NCI-H2029 treated with DMSO at 0.1 percent for 48 hours (cell line): ENCODE results near the gene HAUS7.

ENCODE experiments used
- DNase-seq: peaks from one replicate; lab custom pipeline; 2025; lab: John Stamatoyannopoulos, UW

Gene HAUS7

GRCh38 chrX:153477364-153477857 is 7.0 kb upstream of the HAUS7 start:
- no peak for DNase-seq

GRCh38 chrX:153476666-153477363 is 6.4 kb upstream of the HAUS7 start:
- DNase-seq = no peak

GRCh38 chrX:153475751-153476281 is 5.4 kb upstream of the HAUS7 start:
- DNase-seq = no peak

- no peak for DNase-seq
Measured at GRCh38 chrX:153475271-153475670, 4.9 kb upstream of the HAUS7 start.

GRCh38 chrX:153474718-153475117 is 4.3 kb upstream of the HAUS7 start:
- no peak for DNase-seq

- no peak for DNase-seq
Measured at GRCh38 chrX:153474266-153474665, 3.9 kb upstream of the HAUS7 start.

GRCh38 chrX:153473126-153473525 is 2.8 kb upstream of the HAUS7 start:
- DNase-seq = no peak

- no peak for DNase-seq
Measured at GRCh38 chrX:153471663-153472280, 1.4 kb upstream of the HAUS7 start.

GRCh38 chrX:153469811-153470410 is 465 bp downstream of the HAUS7 start:
- no peak for DNase-seq

GRCh38 chrX:153468008-153468580 is 2.3 kb downstream of the HAUS7 start:
- DNase-seq = no peak

GRCh38 chrX:153465691-153466380 is 4.5 kb downstream of the HAUS7 start:
- DNase-seq = no peak

- DNase-seq = no peak
Measured at GRCh38 chrX:153464116-153464515, 6.3 kb downstream of the HAUS7 start.

- DNase-seq = no peak
Measured at GRCh38 chrX:153463556-153463955, 6.8 kb downstream of the HAUS7 start.

GRCh38 chrX:153463031-153463430 is 7.3 kb downstream of the HAUS7 start:
- no peak for DNase-seq

- DNase-seq = no peak
Measured at GRCh38 chrX:153462291-153462690, 8.1 kb downstream of the HAUS7 start.

GRCh38 chrX:153460826-153461225 is 9.6 kb downstream of the HAUS7 start:
- no peak for DNase-seq

- DNase-seq = no peak
Measured at GRCh38 chrX:153459986-153460385, 10.4 kb downstream of the HAUS7 start.

- no peak for DNase-seq
Measured at GRCh38 chrX:153458476-153458875, 11.9 kb downstream of the HAUS7 start.

- DNase-seq = no peak
Measured at GRCh38 chrX:153457827-153458466, 12.4 kb downstream of the HAUS7 start.

- DNase-seq = no peak
Measured at GRCh38 chrX:153457136-153457825, 13.1 kb downstream of the HAUS7 start.

- DNase-seq = no peak
Measured at GRCh38 chrX:153456704-153457103, 13.7 kb downstream of the HAUS7 start.
